ENCODE results near the gene HMGN4.
A peak's percentile ranks its signal among the peaks of the same experiment; 100 is the strongest.
"Not testable (repeated sequence)": the region's sequence is repeated elsewhere in the genome, so short reads cannot be mapped to it uniquely, and the experiment has no call there.

HMGN4 gene

GRCh38 chr6:26541579-26541978, 3.4 kb downstream of the HMGN4 start:
- in situ Hi-C loops (cut with MboI; ENCODE audit: low pct_unique_long_range_greater_than_20kb, low sequenced_read_pairs), result loop anchor here (25.0 kb wide), 1 partner anchor 204 kb away; no protein-coding TSS in a partner anchor
- DNase-seq, result no peak

DNA sequence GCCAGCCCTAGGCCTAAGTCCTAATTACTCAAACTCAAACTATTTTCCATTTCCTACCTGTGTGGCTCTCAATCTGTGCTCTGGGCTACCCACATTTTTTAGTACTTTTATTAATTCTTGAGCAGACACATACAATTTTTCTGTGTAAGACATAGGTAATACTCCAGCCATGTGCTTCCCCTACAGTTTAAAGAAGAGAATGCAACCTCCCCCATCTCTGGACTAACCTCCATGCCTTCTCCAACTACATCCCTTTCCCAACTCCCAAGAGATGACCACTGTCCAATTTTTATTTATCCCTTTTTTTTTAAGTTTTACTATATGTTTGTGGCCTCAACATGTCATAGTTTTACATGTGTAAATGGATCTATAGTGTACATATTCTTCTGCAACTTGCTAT, 5.8 kb downstream of the HMGN4 start:
- in situ Hi-C loops (cut with MboI; ENCODE audit: low pct_unique_long_range_greater_than_20kb, low sequenced_read_pairs), result loop anchor here (25.0 kb wide), 1 partner anchor 207 kb away; no protein-coding TSS in a partner anchor
- DNase-seq, result peak; percentile 43

DNA sequence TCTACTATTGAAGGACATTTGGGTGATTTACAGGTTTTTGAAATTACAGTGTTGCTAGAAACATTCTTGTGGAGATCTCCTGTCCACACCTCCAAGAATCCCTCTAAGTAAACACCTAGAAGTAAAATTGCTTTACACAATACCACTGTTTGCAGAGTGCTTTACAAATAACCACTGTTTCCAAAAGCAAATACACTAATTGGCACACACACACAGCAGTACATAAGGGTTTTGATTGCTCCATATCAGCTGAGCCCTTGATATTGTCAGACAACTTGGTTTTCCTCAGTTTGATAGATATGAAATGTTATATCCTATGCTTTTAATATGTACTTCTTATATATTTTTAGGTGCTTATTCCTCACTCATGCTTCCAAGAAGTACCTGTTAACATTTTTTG, 6.3 kb downstream of the HMGN4 start:
- no peak for DNase-seq
- in situ Hi-C loops (cut with MboI; ENCODE audit: low pct_unique_long_range_greater_than_20kb, low sequenced_read_pairs), result loop anchor here (25.0 kb wide), 1 partner anchor 207 kb away; no protein-coding TSS in a partner anchor

GRCh38 chr6:26545627-26546026, 7.5 kb downstream of the HMGN4 start:
- DNase-seq, result no peak
- in situ Hi-C loops (cut with MboI; ENCODE audit: low pct_unique_long_range_greater_than_20kb, low sequenced_read_pairs), result loop anchor here (25.0 kb wide), 1 partner anchor 208 kb away; no protein-coding TSS in a partner anchor

- in situ Hi-C loops (cut with MboI; ENCODE audit: low pct_unique_long_range_greater_than_20kb, low sequenced_read_pairs), result loop anchor here (25.0 kb wide), 1 partner anchor 210 kb away; no protein-coding TSS in a partner anchor
- DNase-seq, result not testable (repeated sequence)
Observed at GRCh38 chr6:26547363-26547762, 9.2 kb downstream of the HMGN4 start.

DNA sequence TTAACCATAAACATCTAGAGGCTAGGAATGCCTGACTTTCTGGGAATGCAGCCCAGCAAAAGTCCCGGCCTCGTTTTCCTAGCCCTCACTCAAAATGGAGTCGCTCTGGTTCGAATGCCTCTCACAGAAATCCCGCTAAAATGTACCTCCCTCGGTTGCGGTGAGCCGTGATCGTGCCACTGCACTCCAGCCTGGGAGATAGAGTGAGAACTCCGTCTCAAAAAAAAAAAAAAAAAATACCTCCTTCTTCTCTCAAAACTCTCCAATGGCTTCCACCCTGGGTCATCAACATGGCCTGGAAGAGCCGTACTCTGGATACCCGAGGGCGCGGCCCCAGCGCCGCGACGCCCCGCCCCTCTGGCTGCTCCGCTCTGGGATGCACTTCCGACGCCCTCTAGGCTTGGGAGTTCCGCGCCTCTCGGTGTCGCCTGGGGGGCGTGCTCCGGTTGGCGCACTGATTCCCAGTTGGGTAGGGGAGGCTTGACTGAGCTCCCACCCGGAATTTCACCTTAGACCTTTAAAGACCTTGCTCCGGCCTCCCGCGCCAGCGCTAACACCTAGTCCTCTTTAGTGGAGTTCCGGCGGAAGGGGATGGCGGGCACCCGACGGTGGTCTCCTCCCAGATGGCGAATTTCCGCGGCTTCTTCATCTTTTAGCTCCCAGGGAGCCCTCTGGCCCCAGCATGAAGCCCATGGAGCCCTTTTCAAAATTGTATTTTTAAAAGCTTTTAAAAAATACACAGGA, 12.3 kb downstream of the HMGN4 start:
- in situ Hi-C loops (cut with MboI; ENCODE audit: low pct_unique_long_range_greater_than_20kb, low sequenced_read_pairs), result no loop called here
- DNase-seq, result peak; percentile 67

GRCh38 chr6:26552205-26552604, 14.0 kb downstream of the HMGN4 start:
- in situ Hi-C loops (cut with MboI; ENCODE audit: low pct_unique_long_range_greater_than_20kb, low sequenced_read_pairs), result no loop called here
- DNase-seq, result no peak

DNA sequence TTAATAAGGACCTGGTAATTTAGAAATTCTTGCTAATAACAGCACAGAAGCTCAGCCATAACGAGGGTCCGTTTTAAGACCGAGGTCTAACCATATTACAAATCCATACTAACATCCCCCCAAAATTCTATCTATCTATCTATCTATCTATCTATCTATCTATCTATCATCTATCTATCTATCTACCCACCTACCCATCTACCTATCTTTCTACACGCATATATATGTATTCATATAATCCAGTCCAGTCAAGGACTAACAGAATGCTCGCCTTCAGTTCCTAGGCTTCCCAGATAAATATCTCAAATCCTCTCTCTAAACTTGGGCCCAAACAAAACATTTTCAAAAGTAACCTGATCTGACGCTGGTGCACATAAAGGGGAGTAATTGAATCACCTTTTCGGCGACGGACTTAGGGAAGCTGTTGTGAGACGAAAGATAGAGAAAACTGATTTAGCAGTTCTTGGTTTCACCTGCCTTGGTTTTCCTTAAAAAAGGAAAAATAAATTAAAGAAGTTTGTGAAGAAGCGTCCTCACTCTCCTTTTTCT, 14.5 kb downstream of the HMGN4 start:
- no peak for DNase-seq

DNA sequence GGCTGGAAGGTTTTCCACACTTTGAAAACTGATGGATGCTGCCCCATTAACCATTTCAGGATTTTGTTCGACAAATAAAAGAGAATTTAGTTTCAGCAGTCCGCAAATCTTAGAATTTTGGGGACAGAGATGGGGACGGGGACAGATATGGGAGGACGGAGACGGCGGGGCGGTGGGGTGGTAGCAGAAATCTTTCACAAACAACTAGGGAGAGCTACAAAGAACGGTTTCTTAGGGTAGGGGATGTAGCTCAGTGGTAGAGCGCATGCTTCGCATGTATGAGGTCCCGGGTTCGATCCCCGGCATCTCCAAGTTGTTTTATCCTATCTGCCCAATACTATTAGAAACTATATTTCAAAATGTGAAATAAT, 15.1 kb downstream of the HMGN4 start:
- peak; percentile 92 for DNase-seq
- in situ Hi-C loops (cut with MboI; ENCODE audit: low pct_unique_long_range_greater_than_20kb, low sequenced_read_pairs), result no loop called here

More for the DNA sequence above, 14.5 kb downstream of the HMGN4 start:
- in situ Hi-C loops (cut with MboI; ENCODE audit: low pct_unique_long_range_greater_than_20kb, low sequenced_read_pairs), result no loop called here

- in situ Hi-C loops (cut with MboI; ENCODE audit: low pct_unique_long_range_greater_than_20kb, low sequenced_read_pairs), result no loop called here
- DNase-seq, result peak; percentile 94
Observed at GRCh38 chr6:26553635-26554446, 15.7 kb downstream of the HMGN4 start.

DNA sequence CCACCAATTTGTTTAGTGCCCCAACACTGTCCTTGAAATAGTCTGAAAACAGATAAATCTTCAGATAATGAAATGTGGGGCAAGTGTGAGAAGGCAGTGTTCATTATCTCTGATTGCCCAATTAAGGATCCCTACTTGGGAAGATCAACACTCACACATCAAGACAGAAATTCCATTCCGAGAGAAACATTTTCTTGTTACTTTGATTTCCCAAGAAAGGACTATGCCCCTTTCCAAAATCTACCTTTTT, 16.2 kb downstream of the HMGN4 start:
- no peak for DNase-seq
- in situ Hi-C loops (cut with MboI; ENCODE audit: low pct_unique_long_range_greater_than_20kb, low sequenced_read_pairs), result no loop called here

DNA sequence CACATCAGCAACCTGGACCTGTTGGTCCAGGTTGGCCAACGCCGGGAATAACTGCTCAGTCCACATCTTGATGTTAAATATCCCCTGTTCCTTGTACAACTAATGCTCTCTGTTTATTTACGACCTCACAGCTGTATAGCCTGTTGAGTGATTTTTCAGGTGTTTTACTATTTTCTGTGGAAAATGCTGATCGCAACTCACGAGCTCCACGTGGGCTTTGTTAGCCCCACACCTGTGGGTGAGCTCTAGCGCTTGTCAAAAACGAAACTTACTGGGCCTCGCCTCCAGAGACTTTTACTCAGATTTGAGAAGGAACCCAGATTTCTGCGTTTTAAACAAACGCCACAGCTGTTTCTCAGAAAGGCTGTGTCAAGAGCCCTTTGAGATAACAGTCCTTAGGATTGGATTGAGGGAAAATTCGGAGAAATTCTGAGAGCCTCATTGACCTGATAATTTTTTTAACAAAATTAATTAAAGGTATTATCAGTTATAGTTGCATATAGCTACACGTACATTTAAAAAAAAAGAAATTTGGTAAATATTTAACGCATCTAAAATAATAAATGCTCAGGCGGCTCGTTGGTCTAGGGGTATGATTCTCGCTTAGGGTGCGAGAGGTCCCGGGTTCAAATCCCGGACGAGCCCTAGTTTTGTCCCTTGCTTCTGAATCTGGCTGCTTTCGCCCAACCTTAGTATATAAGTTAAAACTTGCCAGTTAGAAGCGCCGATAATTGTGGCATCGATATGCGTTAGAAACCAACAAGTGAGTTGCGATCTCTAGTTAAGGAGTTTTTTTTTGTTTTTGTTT, 16.7 kb downstream of the HMGN4 start:
- DNase-seq, result peak; percentile 92
- in situ Hi-C loops (cut with MboI; ENCODE audit: low pct_unique_long_range_greater_than_20kb, low sequenced_read_pairs), result no loop called here

- in situ Hi-C loops (cut with MboI; ENCODE audit: low pct_unique_long_range_greater_than_20kb, low sequenced_read_pairs), result no loop called here
- DNase-seq, result peak; percentile 46
Observed at GRCh38 chr6:26555505-26556262, 17.5 kb downstream of the HMGN4 start.

- peak; percentile 85 for DNase-seq
- in situ Hi-C loops (cut with MboI; ENCODE audit: low pct_unique_long_range_greater_than_20kb, low sequenced_read_pairs), result no loop called here
Observed at GRCh38 chr6:26556263-26557070, 18.3 kb downstream of the HMGN4 start.

DNA sequence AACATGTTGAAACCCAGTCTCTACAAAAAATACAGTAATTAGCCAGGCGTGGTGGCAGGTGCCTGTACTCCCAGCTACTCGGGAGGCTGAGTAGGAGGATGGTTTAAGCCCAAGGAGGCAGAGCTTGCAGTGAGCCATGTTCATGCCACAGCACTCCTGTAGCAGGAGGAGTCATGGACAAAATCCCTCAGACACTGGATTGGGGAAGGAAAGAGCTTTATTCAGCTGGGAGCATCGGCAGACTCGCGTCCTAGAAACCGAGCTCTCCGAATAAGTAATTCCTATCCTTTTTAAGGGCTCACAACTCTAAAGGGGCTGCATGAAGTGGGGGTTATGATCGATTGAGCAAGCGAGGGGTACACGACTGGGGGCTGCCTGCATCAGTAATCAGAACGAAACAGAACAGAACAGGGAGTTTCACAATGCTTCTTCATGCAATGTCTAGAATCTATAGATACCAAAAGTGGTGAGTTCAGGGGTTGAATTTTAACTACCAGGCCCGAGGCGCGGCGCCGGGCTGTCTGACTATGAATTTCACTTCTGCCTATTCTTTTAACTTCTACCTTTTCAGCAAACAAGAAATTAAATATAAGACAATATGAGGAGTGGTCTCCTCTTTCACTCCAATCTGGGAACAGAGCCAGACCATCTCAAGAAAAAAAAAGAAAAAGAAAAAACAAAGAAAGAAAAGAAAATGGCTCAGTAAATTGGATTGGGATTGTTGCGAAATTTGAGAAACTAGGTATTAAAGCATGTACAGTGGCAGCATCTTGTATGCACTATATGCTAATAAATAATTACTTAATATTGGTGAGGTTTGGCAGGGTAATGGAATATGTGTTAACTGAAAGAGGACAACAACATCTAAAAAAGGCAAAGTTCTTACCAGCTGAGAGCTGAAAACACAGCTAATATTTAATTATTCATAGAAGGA, 23.6 kb downstream of the HMGN4 start:
- DNase-seq, result no peak
- in situ Hi-C loops (cut with MboI; ENCODE audit: low pct_unique_long_range_greater_than_20kb, low sequenced_read_pairs), result no loop called here

DNA sequence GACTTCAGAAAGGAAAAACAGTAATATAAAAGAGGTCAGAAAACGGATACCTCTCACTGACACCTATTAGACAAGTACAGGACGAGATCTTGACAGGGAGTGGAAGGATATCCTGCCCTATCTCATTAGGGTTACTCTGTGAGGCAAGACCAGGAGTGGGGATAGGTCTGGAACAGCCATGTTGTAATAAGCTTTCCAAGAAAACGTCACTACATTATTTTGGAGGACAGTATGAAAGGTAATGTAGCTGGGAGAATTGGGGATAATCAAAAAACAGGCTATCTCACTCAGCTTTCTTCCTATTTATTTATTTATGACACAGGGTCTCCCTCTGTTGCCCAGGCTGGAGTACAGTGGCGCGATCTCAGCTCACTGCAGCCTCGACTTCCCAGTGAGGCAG, 25.3 kb downstream of the HMGN4 start:
- in situ Hi-C loops (cut with MboI; ENCODE audit: low pct_unique_long_range_greater_than_20kb, low sequenced_read_pairs), result no loop called here
- no peak for DNase-seq
